GM19395 (cell line): ENCODE data around the gene STAC.
"Not testable (repeated sequence)": the region's sequence is repeated elsewhere in the genome, so short reads cannot be mapped to it uniquely, and the experiment has no call there.

Experiments used
- ATAC-seq: cut with Tn5 transposase; IDR thresholded peaks from one replicate; pipeline ENCODE4 v1.9.1; 2021; ENCODE audit warnings: mild to moderate bottlenecking, moderate library complexity; ENCODE audit not compliant: unreplicated experiment

Gene STAC

DNA sequence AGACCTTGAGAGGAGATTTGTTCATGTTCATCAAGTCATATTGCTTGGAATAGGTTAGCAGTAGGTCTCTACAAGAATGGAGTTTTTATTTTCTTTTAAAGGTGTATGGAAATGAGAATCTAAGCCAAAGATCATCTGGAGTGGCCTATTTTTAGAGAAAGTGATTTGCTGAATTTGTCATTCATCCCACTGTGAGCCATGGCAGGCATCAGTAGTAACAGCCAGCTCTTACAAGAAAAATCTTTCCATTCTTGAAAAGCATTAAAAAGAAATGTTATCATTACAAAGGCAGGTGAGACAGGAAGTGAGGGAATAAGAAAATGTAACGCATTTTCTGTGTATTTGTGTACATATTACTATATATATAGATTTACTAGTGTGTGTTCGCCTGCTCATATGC, 29.6 kb downstream of the STAC start:
- no peak for ATAC-seq

- no peak for ATAC-seq
These were observed 31.3 kb downstream of the STAC start for GRCh38 chr3:36411587-36411986.

- no peak for ATAC-seq
These were observed 36.3 kb downstream of the STAC start for GRCh38 chr3:36416599-36416998.

GRCh38 chr3:36417237-36417636, 36.9 kb downstream of the STAC start:
- no peak for ATAC-seq

DNA sequence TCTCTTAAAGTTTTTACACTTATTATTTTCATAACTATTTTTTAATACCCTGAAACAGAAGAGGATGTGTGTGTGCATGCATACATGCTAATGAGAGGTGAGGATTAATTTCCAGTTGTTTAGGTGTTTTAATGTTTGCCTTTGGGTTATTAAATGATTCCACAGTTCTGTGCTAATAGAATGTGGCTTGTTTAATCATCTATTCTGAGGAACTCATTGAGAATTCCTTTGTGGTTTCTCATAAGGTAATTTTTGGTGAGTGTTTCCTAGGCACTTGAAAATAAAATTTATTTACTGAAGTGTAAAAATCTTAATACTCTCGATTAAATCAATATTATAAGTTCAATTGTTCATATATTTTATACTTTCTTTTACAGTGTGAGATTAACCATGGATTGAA, 38.0 kb downstream of the STAC start:
- ATAC-seq, result no peak

DNA sequence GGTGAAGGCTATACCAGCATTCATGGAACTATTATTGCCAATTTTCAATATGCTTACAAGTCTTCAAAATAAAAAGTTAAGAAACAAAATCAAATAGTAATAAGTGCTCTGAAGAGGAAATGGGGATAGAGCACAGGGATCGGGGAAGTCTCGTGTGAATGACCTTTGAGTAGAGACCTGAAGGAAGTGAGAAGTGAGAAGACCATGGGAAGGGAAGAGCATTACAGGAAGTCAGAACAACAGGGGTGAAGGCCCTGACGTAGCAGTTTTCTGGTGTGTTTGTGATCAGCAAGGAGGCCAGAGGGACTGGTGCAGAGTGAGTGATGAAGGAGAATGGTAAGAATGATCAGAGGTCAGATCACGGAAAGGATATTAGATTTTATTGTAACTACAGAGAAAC, 48.1 kb downstream of the STAC start:
- no peak for ATAC-seq

- ATAC-seq, result no peak
These were observed 49.7 kb downstream of the STAC start for GRCh38 chr3:36429986-36430485.

GRCh38 chr3:36433511-36433910, 53.2 kb downstream of the STAC start:
- no peak for ATAC-seq

DNA sequence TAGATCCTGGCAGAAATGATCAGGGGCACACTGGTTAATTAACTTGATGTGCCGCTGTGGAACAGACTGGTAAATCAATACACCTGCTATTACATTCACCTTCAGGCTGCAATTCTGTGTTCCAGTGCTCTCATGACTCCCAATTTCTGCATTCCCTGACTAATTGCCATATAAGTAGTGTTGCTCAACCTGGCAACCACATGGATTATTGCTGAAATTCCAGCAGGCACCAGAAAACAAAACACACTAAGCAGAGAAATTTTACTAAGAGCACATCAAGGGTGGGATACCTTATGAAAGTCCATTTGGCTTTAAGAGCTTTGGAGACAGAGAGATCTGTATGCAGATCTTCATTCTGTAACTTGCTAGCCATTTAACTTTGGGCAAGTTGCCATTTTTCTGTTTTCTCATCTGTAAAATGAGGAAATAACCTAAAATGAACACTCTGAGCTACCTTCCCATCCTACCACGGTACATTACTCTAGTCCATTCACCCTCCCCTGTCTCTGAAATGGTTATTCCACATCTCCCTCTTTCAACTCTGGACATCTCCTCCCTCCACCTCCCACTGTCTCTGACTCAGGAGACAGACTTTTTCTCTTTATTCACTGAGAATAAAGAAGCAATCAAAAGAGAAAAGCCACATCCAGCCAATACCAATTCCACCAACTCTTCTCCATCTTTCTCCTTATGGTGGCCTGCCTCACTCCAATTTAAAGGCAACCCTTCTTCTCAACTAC, 54.6 kb downstream of the STAC start:
- ATAC-seq, result no peak

GRCh38 chr3:36443028-36443686, 62.9 kb downstream of the STAC start:
- ATAC-seq, result no peak

- ATAC-seq, result no peak
These were observed 64.6 kb downstream of the STAC start for GRCh38 chr3:36444909-36445308.

GRCh38 chr3:36446276-36446675, 66.0 kb downstream of the STAC start:
- no peak for ATAC-seq

- ATAC-seq, result no peak
These were observed 66.8 kb downstream of the STAC start for GRCh38 chr3:36447061-36447460.

GRCh38 chr3:36451816-36452215, 71.5 kb downstream of the STAC start:
- no peak for ATAC-seq

- not testable (repeated sequence) for ATAC-seq
These were observed 72.9 kb downstream of the STAC start for GRCh38 chr3:36453213-36453612.

DNA sequence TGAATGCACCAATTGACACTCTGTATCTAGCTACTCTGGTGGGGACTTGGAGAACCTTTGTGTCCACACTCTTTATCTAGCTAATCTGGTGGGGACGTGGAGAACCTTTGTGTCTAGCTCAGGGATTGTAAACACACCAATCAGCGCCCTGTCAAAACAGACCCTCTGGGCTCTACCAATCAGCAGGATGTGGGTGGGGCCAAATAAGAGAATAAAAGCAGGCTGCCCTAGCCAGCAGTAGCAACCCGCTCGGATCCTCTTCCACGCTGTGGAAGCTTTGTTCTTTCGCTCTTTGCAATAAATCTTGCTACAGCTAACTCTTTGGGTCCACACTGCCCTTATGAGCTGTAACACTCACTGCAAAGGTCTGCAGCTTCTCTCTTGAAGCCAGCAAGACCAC, 73.6 kb downstream of the STAC start:
- not testable (repeated sequence) for ATAC-seq

GRCh38 chr3:36455406-36455805, 75.1 kb downstream of the STAC start:
- ATAC-seq, result no peak

DNA sequence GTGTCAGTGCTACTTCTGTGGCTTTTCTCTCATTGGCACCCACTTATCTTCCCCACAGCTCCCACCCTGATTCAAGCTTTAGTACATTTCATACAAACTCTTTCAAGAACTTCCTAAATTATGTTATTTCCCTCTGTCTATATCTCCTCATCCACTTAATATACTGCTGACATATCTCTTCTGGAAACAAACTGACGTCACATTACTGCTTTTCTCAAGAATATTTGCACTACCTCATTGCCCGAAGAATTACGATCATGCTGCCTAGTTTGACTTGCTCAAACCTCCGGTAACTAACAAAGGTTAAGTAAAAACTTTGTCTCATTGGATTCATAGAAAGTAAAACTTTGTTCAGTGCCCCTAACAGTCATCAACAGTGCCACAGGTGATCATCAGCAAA, 76.5 kb downstream of the STAC start:
- ATAC-seq, result no peak

DNA sequence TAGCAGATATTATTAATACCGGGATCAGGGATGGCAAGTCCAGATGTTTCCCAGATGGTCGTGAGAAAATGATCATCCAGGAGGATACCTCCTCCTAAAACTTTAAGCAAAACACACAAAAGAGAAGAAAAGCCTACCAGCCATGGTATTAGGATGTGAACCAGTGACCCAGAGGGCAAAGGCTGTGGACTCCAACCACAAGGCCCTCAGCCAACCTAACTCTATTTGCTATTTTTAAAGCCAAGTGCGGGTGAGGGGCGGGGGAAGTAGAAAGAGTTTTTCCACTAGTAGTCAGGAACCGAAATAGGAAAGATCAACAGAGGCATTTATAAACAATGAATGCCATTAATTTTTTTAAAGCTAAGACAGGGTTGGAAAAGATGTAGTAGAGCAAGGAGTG, 77.4 kb downstream of the STAC start:
- no peak for ATAC-seq

GRCh38 chr3:36459177-36459576, 78.9 kb downstream of the STAC start:
- no peak for ATAC-seq

DNA sequence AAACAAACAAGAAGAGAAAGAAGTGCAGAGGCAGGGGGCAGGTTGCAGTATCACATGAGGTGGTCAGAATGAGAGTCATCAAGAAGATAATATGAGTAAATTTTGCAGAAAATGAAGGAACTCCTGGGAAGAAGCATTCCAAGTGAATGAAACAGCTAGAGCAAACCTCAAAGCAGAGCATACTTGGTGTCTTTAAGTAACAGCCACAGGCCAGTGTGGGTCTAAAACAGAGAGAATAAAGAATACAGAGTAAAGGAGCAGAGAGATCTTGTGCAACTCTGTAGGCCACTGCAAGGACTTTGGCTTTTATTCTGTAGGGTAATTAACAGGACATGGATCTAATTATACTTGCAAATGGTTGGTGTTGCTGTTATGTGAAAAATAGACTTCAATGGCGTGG, 81.3 kb downstream of the STAC start:
- ATAC-seq, result no peak

DNA sequence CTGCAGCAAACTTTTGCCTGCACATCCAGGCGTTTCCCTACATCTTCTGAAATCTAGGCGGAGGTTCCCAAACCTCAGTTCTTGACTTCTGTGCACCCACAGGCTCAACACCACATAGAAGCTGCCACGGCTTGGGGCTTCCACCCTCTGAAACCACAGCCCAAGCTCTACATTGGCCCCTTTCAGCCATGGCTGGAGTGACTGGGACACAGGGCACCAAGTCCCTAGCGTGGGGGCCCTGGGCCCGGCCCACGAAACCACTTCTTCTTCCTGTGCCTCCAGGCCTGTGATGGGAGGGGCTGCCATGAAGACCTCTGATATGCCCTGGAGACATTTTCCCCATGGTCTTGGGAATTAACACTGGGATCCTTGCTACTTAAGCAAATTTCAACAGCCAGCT, 91.7 kb downstream of the STAC start:
- not testable (repeated sequence) for ATAC-seq
